ENCODE measurements around the gene KLHL29.

- TF ChIP-seq CTCF (IDR thresholded peaks at IDR 0.05) = no peak
- TF ChIP-seq POLR2A (IDR thresholded peaks at IDR 0.05) = no peak
- no peak for TF ChIP-seq EP300 (IDR thresholded peaks at IDR 0.05)
Observed at GRCh38 chr2:23418056-23418455, 33.1 kb downstream of the KLHL29 start.

All from tibial nerve (tissue), 4 donors.